GM20000 (cell line): ENCODE results near the gene LIN7A.

Experiments
- DNase-seq: peaks from one replicate; pipeline ENCODE4 v3.0.0; 2012; ENCODE audit warnings: low spot score
- CTCF ChIP-seq: IDR thresholded peaks from 2 replicates; pipeline ENCODE4 v1.5.1; 2012; ENCODE audit warnings: mild to moderate bottlenecking, control low read depth; ENCODE audit errors: extremely low read depth, missing control alignments

LIN7A gene

GRCh38 chr12:80939231-80939950 is 1.7 kb upstream of the LIN7A start:
- no peak for DNase-seq
- no peak for TF ChIP-seq CTCF

GRCh38 chr12:80938397-80938796 is 663 bp upstream of the LIN7A start:
- no peak for TF ChIP-seq CTCF
- DNase-seq, result no peak

- peak; percentile 51 for DNase-seq
Observed at GRCh38 chr12:80936642-80937390, 918 bp downstream of the LIN7A start.

GRCh38 chr12:80936353-80936641 is 1.4 kb downstream of the LIN7A start:
- no peak for DNase-seq
- no peak for TF ChIP-seq CTCF

More at GRCh38 chr12:80936642-80937390, 918 bp downstream of the LIN7A start:
- no peak for TF ChIP-seq CTCF

GRCh38 chr12:80935111-80935510 is 2.6 kb downstream of the LIN7A start:
- TF ChIP-seq CTCF, result no peak
- no peak for DNase-seq

GRCh38 chr12:80925983-80926382 is 11.8 kb downstream of the LIN7A start:
- TF ChIP-seq CTCF, result no peak

GRCh38 chr12:80925237-80925636 is 12.5 kb downstream of the LIN7A start:
- DNase-seq, result no peak
- no peak for TF ChIP-seq CTCF

More at GRCh38 chr12:80925983-80926382, 11.8 kb downstream of the LIN7A start:
- DNase-seq, result no peak
